DMS79 treated with DMSO at 0.1 percent for 48 hours (cell line): ENCODE data around the gene IQCE.
"Not testable (repeated sequence)": the region's sequence is repeated elsewhere in the genome, so short reads cannot be mapped to it uniquely, and the experiment has no call there.

Experiments
- DNase-seq: peaks from one replicate; lab custom pipeline; 2025; lab: John Stamatoyannopoulos, UW

IQCE gene

DNA sequence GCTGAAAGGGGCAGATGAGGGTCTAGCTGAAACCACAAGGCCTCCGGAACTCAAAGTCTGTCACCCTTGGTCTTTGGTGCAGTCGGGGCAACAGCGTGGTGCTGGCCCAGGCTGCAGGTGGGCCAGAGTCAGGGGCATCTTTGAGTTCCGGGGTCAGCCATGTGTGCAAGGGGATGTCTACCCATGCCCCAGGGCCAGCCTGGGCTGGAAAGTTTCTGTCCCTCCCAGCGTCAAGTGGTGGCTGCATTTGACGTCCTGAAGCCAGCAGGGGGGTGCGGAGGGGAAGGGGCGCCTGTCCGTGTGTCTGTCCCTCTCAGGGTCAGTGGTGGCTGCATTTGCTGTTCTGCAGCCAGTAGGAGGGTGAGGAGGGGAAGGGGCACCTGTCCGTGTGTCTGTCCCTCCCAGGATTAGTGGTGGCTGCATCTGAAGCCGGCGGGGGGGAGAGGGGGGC is 4.1 kb upstream of the IQCE start:
- no peak for DNase-seq

DNA sequence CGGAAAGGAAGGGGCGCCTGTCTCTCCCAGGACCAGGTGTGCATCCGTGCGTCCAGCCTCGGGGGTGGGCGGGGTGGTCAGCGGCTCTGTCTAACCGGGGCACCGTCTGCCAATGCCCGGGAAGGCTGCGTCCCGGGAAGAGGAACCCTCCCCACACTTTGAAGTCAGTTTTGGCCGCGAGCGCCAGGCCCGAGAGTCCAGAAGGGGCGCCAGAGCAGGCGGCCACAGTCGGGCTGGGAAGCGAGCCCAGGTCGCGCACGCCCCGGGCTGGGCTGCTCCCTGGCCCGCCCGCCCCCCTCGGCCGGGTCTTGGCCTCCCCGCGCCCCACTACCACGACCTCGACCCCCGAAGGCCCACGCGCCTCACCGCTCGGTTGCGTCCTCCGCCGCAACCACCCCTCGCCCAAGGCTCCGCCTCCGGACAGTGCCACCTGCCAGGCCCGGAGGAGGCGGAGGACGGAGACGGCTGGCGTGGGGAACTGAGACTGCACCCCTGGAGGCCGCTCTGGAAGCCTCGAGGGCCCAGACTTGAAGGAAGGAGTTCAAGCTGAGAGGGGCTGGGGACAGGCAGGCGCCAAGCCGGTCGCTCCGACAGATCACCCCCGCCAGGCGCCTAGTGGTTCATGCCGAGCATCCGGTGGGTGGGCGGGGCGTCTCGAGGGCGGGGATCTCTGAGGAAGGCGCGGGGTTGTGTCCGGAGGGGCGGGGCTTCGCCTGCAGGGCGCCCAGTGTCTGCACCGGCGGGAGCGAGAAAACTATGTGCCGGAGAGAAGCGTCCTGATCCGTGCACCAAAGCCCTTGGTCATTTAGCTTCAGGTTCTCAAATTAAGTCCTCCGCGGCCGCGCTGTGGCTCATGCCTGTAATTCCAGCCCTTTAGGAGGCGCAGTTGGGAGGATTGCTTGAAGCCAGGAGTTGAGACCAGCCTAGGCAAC is 3.4 kb upstream of the IQCE start, which contains the start of gene BRAT1:
Gene BRAT1, minus strand, starts transcription at position 404 of the 932 bp plus-strand sequence. CDS start 1,093 bp downstream, outside the sequence.
- DNase-seq: peak; percentile 87

DNA sequence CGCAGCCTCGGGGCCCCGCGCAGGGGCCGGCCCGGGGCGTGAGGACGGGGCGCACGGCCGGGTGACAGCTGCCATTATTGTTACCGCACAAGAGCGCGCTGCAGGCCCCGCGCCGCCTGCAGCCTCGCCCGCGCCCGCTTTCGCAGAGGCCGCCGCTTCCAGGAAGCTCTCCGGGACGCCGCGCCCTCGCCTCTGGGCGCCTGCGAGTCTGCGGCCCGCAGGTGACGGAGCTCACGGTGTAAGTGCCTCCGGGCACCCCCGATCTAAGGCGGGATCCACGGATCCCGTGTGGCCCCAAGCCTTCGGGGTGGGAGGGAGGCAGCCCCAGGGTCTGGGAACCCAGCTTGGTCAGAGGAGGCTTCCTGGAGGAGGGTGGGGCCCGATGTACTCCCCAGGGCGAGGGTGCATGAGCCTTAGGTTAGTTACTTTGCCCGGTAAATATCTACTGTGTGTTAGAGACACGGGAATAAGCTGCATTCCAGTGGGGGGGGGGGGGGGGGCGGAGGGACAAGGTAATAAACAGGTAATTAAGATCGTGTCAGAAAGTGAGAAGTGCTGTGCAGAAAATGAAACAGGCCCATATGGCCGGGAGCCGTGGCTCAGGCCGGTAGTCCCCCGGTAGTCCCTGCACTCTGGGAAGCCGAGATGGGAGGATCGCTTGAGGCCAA is 638 bp downstream of the IQCE start:
- no peak for DNase-seq

DNA sequence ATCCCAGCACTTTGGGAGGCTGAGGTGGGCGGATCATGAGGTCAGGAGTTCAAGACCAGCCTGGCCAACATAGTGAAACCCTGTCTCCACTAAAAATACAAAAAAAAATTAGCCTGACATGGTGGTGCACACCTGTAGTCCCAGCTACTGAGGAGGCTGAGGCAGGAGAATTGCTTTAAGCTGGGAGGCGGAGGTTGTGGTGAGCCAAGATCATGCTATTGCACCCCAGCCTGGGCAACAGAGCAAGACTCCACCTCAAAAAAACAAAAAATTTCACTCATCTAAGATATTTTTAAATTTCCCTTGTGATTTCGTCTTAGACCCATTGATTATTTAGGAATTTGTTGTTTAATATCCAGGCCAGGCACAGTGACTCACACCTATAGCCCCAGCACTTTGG is 5.2 kb downstream of the IQCE start:
- not testable (repeated sequence) for DNase-seq

DNA sequence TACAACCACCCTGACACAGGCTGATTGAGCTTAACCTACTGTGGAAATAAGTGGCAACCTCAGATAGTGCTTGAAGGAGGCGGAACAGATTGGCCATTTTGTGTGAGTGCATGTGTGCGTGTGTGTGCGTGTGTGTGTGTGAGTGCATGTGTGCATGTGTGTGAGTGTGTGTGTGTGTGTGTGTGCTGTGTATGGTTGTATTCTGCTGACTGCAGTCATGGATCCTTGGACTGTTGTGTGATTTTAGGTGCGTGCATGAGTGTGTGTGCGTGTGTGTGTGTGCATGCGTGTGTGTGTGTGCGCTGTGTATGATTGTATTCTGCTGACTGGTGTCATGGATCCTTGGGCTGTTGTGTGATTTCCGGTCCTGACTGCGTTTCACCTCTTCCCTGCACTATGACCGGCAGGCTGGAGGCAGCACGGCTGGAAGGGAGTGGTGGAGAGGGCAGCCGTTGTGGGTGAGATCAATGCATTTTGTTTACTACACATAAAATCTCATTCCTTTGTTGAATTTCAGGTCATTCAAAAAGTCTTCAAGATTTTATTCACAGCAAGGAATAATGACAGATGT is 6.3 kb downstream of the IQCE start:
- peak; percentile 10 for DNase-seq

DNA sequence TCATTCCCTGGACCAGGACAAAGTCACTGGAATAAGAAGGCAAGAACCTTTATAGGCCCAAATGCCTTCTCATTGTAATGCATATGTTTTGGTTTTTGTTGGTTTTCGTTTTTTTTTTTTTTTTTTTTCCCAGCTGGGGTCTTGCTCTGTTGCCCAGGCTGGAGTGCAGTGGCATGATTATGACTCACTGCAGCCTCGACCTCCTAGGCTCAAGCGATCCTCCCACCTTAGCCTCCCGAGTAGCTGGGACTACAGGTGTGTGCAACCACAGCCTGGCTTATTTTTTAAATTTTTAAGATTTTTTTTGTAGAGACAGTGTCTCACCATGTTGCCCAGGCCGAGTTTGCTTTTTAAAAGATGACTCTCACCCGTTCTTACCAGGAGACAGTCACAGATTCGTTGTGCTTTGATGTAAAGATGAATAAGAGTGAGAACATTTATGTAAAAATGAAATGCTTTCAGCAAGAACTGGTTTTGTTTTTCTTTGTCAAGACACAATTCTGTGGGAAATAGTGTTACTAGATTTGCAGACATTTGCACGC is 7.6 kb downstream of the IQCE start:
- no peak for DNase-seq

DNA sequence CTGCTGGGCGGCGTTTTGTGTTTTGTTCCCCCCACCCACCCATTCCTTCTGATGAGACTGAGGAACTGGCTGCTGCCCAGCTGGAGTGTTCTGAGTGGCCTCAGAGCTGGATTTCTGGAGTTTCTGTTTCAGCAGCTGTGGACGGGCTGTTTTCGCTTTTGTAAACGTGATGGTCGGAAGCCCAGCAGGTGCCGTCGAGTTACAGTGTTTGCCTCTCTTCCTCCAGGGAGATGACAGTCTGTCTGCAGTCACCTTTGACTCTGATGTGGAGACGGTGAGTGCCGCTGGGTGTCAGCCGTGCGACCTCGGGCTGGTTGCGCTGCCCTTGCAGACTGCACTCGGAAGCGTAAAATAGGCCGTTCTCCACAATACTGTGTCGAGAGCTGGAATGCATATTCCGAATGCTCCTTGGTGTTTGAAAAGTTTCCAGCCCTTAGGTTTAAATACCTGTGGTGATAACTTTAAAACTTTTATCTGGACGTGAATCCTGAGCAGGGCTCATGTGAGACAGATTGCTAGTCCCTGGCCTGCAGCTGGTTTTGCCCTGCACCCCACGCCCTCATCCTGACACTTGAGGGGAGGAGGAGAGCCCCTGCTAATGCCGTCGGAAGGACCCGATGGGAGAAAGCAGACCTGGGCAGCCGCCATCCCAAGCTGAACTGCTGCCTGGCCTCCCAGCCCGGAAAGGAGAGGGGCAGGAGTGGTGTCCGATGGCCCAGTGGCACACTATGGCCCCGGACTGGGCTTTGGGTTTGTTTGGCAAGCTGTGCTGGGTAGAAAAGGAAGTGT is 8.3 kb downstream of the IQCE start:
- no peak for DNase-seq

DNA sequence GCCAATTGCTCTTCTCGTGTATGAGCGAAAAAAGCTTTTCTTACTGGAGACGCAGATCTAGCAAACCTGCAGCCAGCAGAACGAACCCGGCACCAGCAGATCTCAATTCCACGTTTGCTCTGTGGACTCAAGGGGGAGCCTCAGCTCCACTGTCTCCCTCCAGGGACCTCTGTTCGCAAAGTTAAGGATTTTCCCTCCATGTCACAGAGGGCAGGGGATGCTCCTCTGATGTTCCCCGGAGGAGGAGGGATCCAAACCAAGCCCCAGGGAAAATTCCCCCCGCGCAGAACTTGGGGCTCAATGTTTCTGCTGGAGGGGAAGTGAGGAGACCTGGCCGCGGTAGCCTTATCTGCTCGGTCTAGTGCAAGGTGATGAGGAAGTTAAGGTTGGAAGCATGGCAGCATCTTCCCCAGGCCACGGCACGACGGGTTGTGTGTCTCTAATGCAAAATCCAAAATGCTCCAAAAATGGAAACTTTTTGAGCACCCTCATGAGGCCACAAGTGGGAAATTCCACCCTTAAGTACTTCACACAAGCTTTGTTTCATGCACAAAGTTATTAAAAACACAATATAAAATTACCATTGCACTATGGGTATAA is 9.0 kb downstream of the IQCE start:
- peak; percentile 4 for DNase-seq

DNA sequence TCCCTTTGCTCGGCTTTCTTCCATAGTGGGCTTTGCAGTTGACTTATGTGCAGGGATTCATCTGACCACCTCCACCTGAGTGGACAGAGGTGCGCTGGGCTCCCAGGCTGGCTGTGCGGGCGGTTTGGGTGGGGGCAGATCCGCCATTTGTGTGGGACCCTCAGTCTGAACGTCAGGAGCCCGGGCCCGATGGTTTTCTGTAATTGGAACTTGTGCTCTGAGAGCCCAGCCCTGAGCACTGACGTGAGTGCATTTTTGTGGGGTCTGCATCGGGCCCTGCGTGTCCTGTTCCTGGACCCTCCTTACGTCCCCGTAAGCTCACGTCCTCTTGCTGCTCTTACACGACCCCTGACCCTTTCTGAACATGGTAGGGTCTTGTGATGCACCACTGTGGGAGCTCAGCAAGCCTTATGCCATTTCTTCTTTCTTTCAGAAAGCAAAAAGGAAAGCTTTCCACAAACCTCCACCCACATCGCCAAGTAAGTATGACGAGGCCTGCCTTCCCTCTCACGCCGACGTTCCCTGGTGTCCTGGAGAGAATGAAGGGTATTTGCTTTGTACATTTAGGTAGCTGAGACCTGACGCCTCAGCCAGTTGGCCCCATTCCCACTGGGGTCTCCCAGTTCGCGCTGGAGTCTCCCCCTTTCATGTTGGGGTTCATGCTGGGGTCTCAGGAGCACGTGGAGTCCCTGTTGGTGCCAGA is 9.9 kb downstream of the IQCE start:
- DNase-seq: no peak

DNA sequence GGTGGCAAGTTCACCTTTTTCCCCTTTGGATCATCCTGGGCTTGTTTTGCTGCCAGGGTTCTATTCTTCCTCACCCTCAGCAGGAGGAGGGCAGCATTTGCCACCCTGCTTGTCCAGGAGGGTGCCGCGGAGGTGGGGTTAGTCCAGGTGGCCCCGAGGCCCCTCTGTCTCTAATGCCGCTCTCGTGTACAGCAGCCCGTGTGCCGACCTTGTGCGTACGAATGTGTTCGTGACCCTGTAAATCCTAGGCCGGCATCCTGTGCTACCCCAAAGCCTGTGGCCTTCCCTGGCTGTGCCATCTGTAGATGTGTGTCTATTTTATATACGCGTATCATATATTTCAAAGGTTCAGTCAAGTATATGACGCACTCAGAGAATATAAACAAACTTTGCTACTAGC is 10.6 kb downstream of the IQCE start:
- no peak for DNase-seq

DNA sequence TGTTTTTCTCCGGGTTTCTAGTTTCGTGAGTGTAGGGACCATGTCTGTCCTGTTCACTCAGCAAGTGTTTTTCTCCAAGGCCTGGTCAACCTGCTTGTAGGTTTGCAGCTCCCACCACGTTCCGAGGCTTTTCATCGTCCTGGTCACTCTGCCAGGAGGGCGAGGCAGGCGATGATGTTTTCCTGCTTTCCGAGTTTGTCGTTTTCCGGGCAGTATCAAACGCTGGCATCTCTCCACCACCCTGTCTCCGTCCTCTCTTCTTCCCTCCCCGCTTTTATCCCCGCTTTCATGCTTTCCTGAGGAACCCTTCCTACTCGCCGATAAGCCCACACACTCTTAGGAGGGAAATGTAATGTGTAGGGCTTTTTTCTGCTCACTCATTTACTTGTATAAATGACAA is 11.2 kb downstream of the IQCE start:
- DNase-seq: no peak

DNA sequence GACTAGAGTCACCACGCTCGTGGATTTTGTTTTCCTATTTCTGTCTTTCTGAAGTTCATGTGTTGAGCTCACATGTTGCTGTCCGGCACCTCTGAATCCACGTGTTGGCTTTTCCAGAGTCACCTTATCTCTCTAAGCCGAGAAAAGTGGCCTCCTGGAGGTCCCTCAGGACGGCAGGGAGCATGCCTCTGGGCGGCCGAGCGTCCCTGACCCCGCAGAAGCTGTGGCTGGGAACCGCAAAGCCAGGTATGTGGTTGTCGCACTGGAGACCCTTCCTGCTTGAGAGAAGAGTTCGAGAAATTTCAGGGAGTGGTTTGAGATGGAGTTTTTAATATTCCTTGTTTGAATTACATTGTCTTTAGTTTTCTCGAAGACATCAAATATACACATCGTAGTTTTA is 12.6 kb downstream of the IQCE start:
- no peak for DNase-seq

DNA sequence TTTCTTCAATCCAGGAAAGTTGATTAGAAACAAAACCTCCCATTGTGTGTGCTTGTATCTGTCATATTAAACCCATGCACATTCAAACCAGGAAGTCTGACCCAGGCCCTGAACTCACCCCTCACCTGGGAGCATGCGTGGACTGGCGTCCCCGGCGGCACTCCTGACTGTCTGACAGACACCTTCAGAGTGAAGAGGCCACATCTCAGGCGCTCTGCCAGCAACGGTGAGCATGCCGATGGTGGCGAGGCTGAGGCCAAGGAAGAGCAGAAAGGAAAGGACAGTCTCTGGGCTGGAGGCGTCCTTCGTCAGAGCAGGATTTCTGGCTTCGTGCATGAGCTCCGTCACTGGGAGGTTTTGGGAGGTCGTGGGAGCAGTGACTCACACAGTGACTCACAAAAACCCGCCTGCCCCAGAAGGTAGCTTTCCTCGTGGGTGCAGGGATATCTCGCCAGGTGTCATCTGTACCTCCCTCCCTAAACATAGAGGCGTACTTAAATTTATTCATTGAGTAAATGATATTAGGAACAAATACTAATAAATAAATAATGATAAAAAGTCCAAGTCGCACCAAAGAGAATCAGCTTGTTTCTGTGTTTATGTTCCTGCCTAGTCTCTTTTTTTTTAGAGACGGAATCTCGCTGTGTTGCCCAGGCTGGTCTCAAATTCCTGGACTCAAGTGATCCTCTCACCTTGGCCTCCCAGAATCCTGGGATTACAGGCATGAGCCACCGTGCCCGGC is 13.5 kb downstream of the IQCE start:
- no peak for DNase-seq

DNA sequence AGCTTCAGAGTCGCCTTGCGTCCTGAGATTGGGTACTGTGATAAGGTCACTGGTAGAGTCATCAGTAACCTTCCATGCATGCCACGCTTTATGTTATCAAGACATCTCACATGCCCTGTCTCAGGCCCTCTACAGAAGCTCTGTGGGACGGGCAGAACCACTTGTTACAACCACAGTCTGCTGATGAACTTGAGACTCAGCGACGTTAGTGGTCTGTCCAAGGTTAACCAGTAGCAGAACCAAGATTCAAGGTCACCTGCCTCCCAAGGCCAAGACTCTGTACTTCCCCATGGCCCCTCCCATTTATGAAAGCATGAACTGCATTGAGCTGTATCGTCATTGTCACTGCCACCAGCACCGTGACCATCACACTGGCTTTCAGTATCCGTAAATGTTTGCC is 15.0 kb downstream of the IQCE start:
- no peak for DNase-seq

DNA sequence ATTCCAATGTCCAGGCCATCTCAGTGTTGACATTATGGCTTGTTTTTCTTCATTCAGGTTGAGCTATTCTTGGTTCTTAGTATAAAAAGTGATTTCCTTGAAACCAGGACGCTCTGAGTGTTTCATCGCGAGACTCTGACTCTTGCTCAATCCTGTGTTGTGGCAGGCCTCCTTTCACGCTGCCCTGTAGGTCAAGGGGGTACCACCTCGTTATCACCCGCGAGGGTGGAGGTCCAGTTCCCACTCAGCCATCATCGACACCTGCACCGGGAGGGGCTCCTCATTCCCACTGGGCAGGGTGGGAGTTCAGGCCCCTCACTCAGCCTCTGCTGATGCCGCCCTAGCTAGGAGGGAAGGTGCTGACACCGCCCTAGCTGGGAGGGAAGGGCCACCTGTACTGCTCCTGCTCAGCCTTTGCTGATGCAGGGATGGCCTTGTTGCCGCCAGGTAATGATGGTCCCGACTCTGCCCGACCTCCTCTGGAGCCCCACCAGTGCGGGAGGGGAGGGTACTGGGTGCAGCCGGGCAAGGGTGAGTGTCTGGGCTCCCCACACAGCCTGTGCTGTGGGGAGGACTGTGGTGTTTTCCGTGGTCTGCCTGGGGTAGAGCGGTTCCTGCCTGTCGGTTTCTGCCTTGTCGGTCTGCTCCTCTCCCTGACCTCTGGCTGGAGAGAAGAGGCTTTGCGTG is 16.4 kb downstream of the IQCE start:
- no peak for DNase-seq

DNA sequence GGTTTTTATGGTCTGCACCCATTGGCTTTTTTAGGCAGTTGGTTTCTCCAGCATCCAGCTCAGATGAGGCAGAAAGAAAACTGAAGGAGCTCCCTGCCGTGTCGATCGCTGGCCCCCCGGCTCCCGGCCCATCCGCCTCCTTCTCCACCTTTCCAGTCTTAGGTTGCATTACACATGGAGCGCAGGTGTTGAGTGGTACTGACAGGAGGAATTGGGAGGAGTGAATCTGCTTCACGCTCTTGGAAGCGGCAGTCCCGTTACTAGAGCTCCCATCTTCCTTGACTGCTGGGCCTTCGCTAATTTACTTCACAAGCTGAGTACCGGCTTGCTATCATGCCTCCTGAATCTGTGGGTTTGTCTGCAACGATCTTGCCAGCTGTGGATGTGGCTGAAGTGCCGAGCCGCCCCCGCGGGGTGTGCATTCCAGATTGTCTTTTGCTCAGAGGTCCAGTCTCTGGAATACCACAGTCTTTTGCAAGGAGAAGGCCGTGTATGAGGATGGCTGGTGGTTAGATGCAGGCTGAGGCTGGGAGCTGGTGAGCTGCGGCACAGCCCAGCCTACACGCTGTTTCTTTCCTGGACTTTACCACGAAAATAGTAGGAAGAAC is 17.1 kb downstream of the IQCE start:
- DNase-seq: no peak

DNA sequence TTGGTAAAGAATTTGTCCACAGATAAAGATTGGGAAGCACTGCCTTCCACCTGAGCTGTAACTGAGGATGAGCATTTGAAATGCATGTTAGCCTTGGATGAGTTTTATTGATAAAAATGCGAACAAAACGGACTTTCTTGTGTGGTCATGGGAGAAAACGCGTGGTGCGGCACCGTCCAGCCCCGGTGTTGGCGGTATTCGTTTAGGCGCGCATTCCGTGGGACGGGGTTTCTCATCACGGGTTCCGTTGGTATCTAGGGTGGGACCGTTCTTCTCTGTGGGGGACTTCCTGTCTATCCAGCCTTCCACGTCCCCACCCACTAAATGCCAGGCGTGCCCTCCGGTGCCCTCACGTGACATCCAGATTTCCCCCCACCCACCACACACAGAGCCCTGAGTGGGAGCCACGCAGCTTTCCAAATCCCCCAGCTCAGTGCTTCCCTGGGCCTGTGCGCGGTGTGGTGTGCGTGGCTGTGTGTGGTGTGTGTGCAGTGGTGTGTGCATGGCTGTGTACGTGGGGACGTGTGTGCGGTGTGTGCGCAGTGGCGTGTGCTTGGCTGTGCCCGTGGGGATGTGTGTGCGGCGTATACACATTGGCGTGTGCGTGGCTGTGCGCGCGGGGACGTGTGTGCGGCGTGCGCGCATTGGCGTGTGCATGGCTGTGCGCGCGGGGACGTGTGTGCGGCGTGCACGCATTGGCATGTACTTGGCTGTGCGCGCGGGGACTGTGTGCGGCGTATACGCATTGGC is 18.1 kb downstream of the IQCE start:
- DNase-seq: no peak
